ENCODE measurements around the gene KCNK15. TPM values are rescaled to one million over a fixed set of nuclear protein-coding genes. Genes with fewer than 3 reads are reported as not detected.

Gene KCNK15
- total and polyA plus RNA-seq, 10 of the 15 experiments (the other 5 are each of a cell fraction or from before 2014, with no cell fraction given) = not detected

GRCh38 chr20:44754554-44754953, 8.9 kb downstream of the KCNK15 start:
- CTCF ChIA-PET = interaction anchor here (0.6 to 1.2 kb wide), 2 partner anchors 112 to 539 kb away, joined by 3 read pairs; no protein-coding TSS in a partner anchor
- FAIRE-seq = no peak
- in situ Hi-C loops (cut with MboI) = no loop called here
- H3K27me3 ChIP-seq (replicated peaks in 1 of 2; ENCODE audit: control insufficient read depth in 2 of 2, insufficient read depth in 2 of 2, low read length in 1 of 2) = peaks cover 0 to 10% of the 10 kb centered on the region in 2 experiments; a peak in 3 of 4 replicates
- H3K4me3 ChIP-seq = no peak overlapping the region
- H4K20me1 ChIP-seq (ENCODE audit: control insufficient read depth, insufficient read depth) = no peaks in the 10 kb centered on the region
- no peaks in the 10 kb centered on the region for H3K79me2 ChIP-seq (ENCODE audit: control insufficient read depth, insufficient read depth, low read length)
- no peak overlapping the region for H3K9ac ChIP-seq (ENCODE audit: control insufficient read depth, insufficient read depth, low read length)
- no peaks in the 10 kb centered on the region for H3K36me3 ChIP-seq (ENCODE audit: control insufficient read depth in 2 of 2, insufficient read depth in 2 of 2, low read length in 1 of 2)
- RAD21 ChIA-PET (ENCODE audit: unreplicated experiment) = no interaction called here
- H3K27ac ChIP-seq (ENCODE audit: control insufficient read depth, insufficient read depth) = no peak overlapping the region
- no peak for ATAC-seq
- intact Hi-C loops (cut with micrococcal nuclease; ENCODE audit: unreplicated experiment) = no loop called here
- BruUV-seq (replicated peaks) = no TSS peak
- 37% methylated on average over 7 of the region's 7 CpGs for WGBS (ENCODE audit: insufficient coverage, insufficient replicate concordance, low lambda C conversion rate, missing lambda C conversion rate)
- H2AFZ ChIP-seq (ENCODE audit: control insufficient read depth, low read depth, low read length) = no peak overlapping the region
- no peaks in the 10 kb centered on the region for H3K9me3 ChIP-seq (replicated peaks; ENCODE audit: control insufficient read depth, insufficient read depth, low read length)
- POLR2A ChIA-PET = no interaction called here
- DNase-seq (ENCODE audit: low read depth, low spot score) = no peak
- no peak overlapping the region for H3K4me2 ChIP-seq (ENCODE audit: control insufficient read depth, insufficient read depth)
- SMC1A ChIA-PET (ENCODE audit: uncharacterized antibody, unreplicated experiment) = no interaction called here
- no peaks in the 10 kb centered on the region for H3K4me1 ChIP-seq (ENCODE audit: control insufficient read depth, insufficient read depth, low read length)
- no peak for TF ChIP-seq SPI1 (IDR thresholded peaks at IDR 0.05; ENCODE audit: borderline replicate concordance, insufficient read depth, low read depth, low read length)
- no peak for TF ChIP-seq NFIC (IDR thresholded peaks at IDR 0.05; ENCODE audit: low read depth, low read length)
- no peak for TF ChIP-seq NR2C1 (IDR thresholded peaks at IDR 0.05)
- TF ChIP-seq EP300 (IDR thresholded peaks at IDR 0.05; ENCODE audit: borderline replicate concordance in 1 of 2, control insufficient read depth in 1 of 2, low read depth in 2 of 2, low read length in 2 of 2) = no peak
- no peak for TF ChIP-seq RELA (IDR thresholded peaks at IDR 0.05; ENCODE audit: borderline replicate concordance, partially characterized antibody)
- no peak for TF ChIP-seq RCOR1 (conservative IDR thresholded peaks at IDR 0.05; ENCODE audit: low read depth, low read length)
- TF ChIP-seq SREBF1 (IDR thresholded peaks at IDR 0.05; ENCODE audit: low read length) = no peak
- no peak for TF ChIP-seq ZBTB33 (IDR thresholded peaks at IDR 0.05)
- no peak for TF ChIP-seq ZZZ3 (IDR thresholded peaks at IDR 0.05; ENCODE audit: control insufficient read depth, insufficient read length, low read depth)
- TF ChIP-seq PML (IDR thresholded peaks at IDR 0.05; ENCODE audit: low read length) = no peak
- TF ChIP-seq TARDBP (IDR thresholded peaks at IDR 0.05; ENCODE audit: borderline replicate concordance) = no peak
- no peak for TF ChIP-seq CEBPZ (IDR thresholded peaks at IDR 0.05; ENCODE audit: low read depth, low read length)
- TF ChIP-seq CBFB (IDR thresholded peaks at IDR 0.05; ENCODE audit: low read depth) = no peak
- TF ChIP-seq BCL3 (IDR thresholded peaks at IDR 0.05; ENCODE audit: borderline replicate concordance, insufficient read depth, low read depth, low read length, poor library complexity, severe bottlenecking) = no peak
- no peak for TF ChIP-seq NFYB (IDR thresholded peaks at IDR 0.05; ENCODE audit: insufficient read depth, low read depth, low read length)
